ENCODE measurements around the gene RTN4RL1. TPM values are rescaled to one million over a fixed set of nuclear protein-coding genes. Genes with fewer than 3 reads are reported as not detected.

RTN4RL1 gene
- total RNA-seq, 1 donor = 1.1 TPM

- no peaks in the 10 kb centered on the region for H3K36me3 ChIP-seq (ENCODE audit: insufficient read depth, low read length)
- H3K4me1 ChIP-seq (ENCODE audit: insufficient read depth, low read length) = no peaks in the 10 kb centered on the region
- H3K4me2 ChIP-seq (ENCODE audit: insufficient read depth, low read length) = peak overlapping the region; percentile 28
- no peak overlapping the region for H3K4me3 ChIP-seq (ENCODE audit: insufficient read depth, low read length)
- H3K9me3 ChIP-seq (ENCODE audit: low read depth, low read length) = no peaks in the 10 kb centered on the region
- H3K27ac ChIP-seq (ENCODE audit: low read depth, low read length) = no peak overlapping the region
- TF ChIP-seq, protein P1, sequence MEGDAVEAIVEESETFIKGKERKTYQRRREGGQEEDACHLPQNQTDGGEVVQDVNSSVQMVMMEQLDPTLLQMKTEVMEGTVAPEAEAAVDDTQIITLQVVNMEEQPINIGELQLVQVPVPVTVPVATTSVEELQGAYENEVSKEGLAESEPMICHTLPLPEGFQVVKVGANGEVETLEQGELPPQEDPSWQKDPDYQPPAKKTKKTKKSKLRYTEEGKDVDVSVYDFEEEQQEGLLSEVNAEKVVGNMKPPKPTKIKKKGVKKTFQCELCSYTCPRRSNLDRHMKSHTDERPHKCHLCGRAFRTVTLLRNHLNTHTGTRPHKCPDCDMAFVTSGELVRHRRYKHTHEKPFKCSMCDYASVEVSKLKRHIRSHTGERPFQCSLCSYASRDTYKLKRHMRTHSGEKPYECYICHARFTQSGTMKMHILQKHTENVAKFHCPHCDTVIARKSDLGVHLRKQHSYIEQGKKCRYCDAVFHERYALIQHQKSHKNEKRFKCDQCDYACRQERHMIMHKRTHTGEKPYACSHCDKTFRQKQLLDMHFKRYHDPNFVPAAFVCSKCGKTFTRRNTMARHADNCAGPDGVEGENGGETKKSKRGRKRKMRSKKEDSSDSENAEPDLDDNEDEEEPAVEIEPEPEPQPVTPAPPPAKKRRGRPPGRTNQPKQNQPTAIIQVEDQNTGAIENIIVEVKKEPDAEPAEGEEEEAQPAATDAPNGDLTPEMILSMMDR (IDR thresholded peaks at IDR 0.05; ENCODE audit: extremely low read depth, low read depth, low read length) = no peak
- H2AFZ ChIP-seq (ENCODE audit: low read length) = peak overlapping the region; percentile 59
- H4K20me1 ChIP-seq (ENCODE audit: insufficient read depth, low read length) = no peaks in the 10 kb centered on the region
- peaks cover 20% of the 10 kb centered on the region for H3K27me3 ChIP-seq (ENCODE audit: insufficient read depth, low read length)
- DNase-seq (ENCODE audit: insufficient read length, low spot score, missing footprints) = peak; percentile 92
- H3K79me2 ChIP-seq (ENCODE audit: insufficient read depth, low read length) = no peaks in the 10 kb centered on the region
These were observed 52.5 kb downstream of the RTN4RL1 start for GRCh38 chr17:1972487-1973160.

DNA sequence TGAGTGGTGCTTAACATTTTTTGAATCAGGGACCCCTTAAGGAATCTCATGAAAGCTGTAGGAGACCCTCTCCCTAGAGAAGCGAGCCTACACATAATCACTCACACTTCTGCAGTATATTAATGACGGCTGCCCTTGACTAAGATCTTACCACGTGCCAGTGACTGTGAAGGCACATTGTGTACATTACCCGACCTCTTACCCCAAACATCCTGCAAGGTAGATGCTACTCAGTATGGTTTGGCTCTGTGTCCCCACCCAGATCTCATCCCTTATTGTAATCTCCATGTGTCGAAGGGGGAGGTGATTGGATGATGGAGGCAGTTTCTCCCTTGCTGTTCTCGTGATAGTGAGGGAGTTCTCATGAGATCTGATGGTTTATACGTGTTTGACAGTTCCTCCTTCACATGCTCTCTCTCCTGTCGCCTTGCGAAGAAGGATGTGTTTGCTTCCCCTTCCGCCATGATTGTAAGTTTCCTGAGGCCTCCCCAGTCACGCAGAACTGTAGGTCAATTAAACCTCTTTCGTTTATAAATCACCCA, 54.2 kb downstream of the RTN4RL1 start:
- no peaks in the 10 kb centered on the region for H3K9me3 ChIP-seq (ENCODE audit: low read depth, low read length)
- DNase-seq (ENCODE audit: insufficient read length, low spot score, missing footprints) = no peak
- TF ChIP-seq, protein P1 (IDR thresholded peaks at IDR 0.05; ENCODE audit: extremely low read depth, low read depth, low read length) = no peak
- H3K36me3 ChIP-seq (ENCODE audit: insufficient read depth, low read length) = no peaks in the 10 kb centered on the region
- H3K27me3 ChIP-seq (ENCODE audit: insufficient read depth, low read length) = peaks cover 7% of the 10 kb centered on the region
- H3K4me2 ChIP-seq (ENCODE audit: insufficient read depth, low read length) = no peak overlapping the region
- no peaks in the 10 kb centered on the region for H4K20me1 ChIP-seq (ENCODE audit: insufficient read depth, low read length)
- no peaks in the 10 kb centered on the region for H3K4me1 ChIP-seq (ENCODE audit: insufficient read depth, low read length)
- H3K4me3 ChIP-seq (ENCODE audit: insufficient read depth, low read length) = no peak overlapping the region
- no peak overlapping the region for H2AFZ ChIP-seq (ENCODE audit: low read length)
- H3K27ac ChIP-seq (ENCODE audit: low read depth, low read length) = no peak overlapping the region
- no peaks in the 10 kb centered on the region for H3K79me2 ChIP-seq (ENCODE audit: insufficient read depth, low read length)

- no peak overlapping the region for H3K4me2 ChIP-seq (ENCODE audit: insufficient read depth, low read length)
- no peaks in the 10 kb centered on the region for H3K9me3 ChIP-seq (ENCODE audit: low read depth, low read length)
- no peaks in the 10 kb centered on the region for H4K20me1 ChIP-seq (ENCODE audit: insufficient read depth, low read length)
- no peaks in the 10 kb centered on the region for H3K79me2 ChIP-seq (ENCODE audit: insufficient read depth, low read length)
- TF ChIP-seq, protein P1 (IDR thresholded peaks at IDR 0.05; ENCODE audit: extremely low read depth, low read depth, low read length) = no peak
- H3K4me3 ChIP-seq (ENCODE audit: insufficient read depth, low read length) = no peak overlapping the region
- no peaks in the 10 kb centered on the region for H3K4me1 ChIP-seq (ENCODE audit: insufficient read depth, low read length)
- no peak for DNase-seq (ENCODE audit: insufficient read length, low spot score, missing footprints)
- H3K36me3 ChIP-seq (ENCODE audit: insufficient read depth, low read length) = no peaks in the 10 kb centered on the region
- H3K27ac ChIP-seq (ENCODE audit: low read depth, low read length) = no peak overlapping the region
- H3K27me3 ChIP-seq (ENCODE audit: insufficient read depth, low read length) = peaks cover 6% of the 10 kb centered on the region
- no peak overlapping the region for H2AFZ ChIP-seq (ENCODE audit: low read length)
These were observed 55.4 kb downstream of the RTN4RL1 start for GRCh38 chr17:1969712-1970111.

GRCh38 chr17:1967213-1967612, 57.9 kb downstream of the RTN4RL1 start:
- Histone ChIP-seq H3K4me1 (ENCODE audit: insufficient read depth, low read length) (no peaks in the 10 kb centered on the region), H3K9me3 (ENCODE audit: low read depth, low read length) (no peaks in the 10 kb centered on the region), H2AFZ (ENCODE audit: low read length) (no peak overlapping the region), H3K4me2 (ENCODE audit: insufficient read depth, low read length) (no peak overlapping the region), H3K27me3 (ENCODE audit: insufficient read depth, low read length) (peaks cover 6% of the 10 kb centered on the region), H3K4me3 (ENCODE audit: insufficient read depth, low read length) (no peak overlapping the region), H3K79me2 (ENCODE audit: insufficient read depth, low read length) (no peaks in the 10 kb centered on the region), H4K20me1 (ENCODE audit: insufficient read depth, low read length) (no peaks in the 10 kb centered on the region), H3K36me3 (ENCODE audit: insufficient read depth, low read length) (no peaks in the 10 kb centered on the region), H3K27ac (ENCODE audit: low read depth, low read length) (no peak overlapping the region)
- no peak for DNase-seq (ENCODE audit: insufficient read length, low spot score, missing footprints)
- TF ChIP-seq, protein P1 (IDR thresholded peaks at IDR 0.05; ENCODE audit: extremely low read depth, low read depth, low read length) = no peak
